SK-N-SH treated with all-trans-retinoic acid at 6 μM for 48 hours (cell line): ENCODE results near the gene ARAP3.

Experiments
- ATAC-seq: fragments of 200-7000 bp; cut with Tn5 transposase; 3 replicates; pipeline ENCODE4 v1.9.1; 2020; ENCODE audit warnings: mild to moderate bottlenecking, moderate library complexity
- BACH2 ChIP-seq: fragments of 250-450 bp; sonication (Bioruptor Pico); IDR thresholded peaks from 2 replicates; pipeline ENCODE4 v1.9.0; 2021; ENCODE audit warnings: mild to moderate bottlenecking, borderline replicate concordance
- CREB5 ChIP-seq: fragments of 250-450 bp; sonication (Bioruptor Pico); IDR thresholded peaks from 2 replicates; pipeline ENCODE4 v1.5.1; 2020; ENCODE audit warnings: low read depth, mild to moderate bottlenecking, moderate library complexity
- ESRRG ChIP-seq: fragments of 250-450 bp; sonication (Bioruptor Pico); IDR thresholded peaks from 2 replicates; pipeline ENCODE4 v1.6.1; 2021; ENCODE audit warnings: mild to moderate bottlenecking
- ISL1 ChIP-seq: fragments of 250-450 bp; sonication (Bioruptor Pico); IDR thresholded peaks from 2 replicates; pipeline ENCODE4 v2.1.2; 2022; ENCODE audit warnings: mild to moderate bottlenecking, moderate library complexity
- PATZ1 ChIP-seq: fragments of 250-450 bp; sonication (Bioruptor Pico); IDR thresholded peaks from 2 replicates; pipeline ENCODE4 v1.8.0; 2020; ENCODE audit warnings: mild to moderate bottlenecking, moderate library complexity, borderline replicate concordance
- PPARA ChIP-seq: fragments of 250-450 bp; sonication (Bioruptor Pico); IDR thresholded peaks from 2 replicates; pipeline ENCODE4 v1.5.0; 2020; ENCODE audit warnings: mild to moderate bottlenecking, borderline replicate concordance
- RARB ChIP-seq: fragments of 250-450 bp; sonication (Bioruptor Pico); IDR thresholded peaks from 2 replicates; pipeline ENCODE4 v1.8.0; 2021; ENCODE audit warnings: mild to moderate bottlenecking, moderate library complexity
- SNAI2 ChIP-seq: fragments of 250-450 bp; sonication (Bioruptor Pico); IDR thresholded peaks from 2 replicates; pipeline ENCODE4 v1.5.0; 2020; ENCODE audit warnings: mild to moderate bottlenecking, moderate library complexity
- TCF4 ChIP-seq: fragments of 250-450 bp; sonication (Bioruptor Pico); IDR thresholded peaks from 2 replicates; pipeline ENCODE4 v1.8.0; 2021; ENCODE audit warnings: mild to moderate bottlenecking, moderate library complexity, borderline replicate concordance
- TOX ChIP-seq: fragments of 250-450 bp; sonication (Bioruptor Pico); IDR thresholded peaks from 2 replicates; pipeline ENCODE4 v1.8.0; 2021; ENCODE audit warnings: mild to moderate bottlenecking, moderate library complexity, borderline replicate concordance
- ZFP3 ChIP-seq: fragments of 250-450 bp; sonication (Bioruptor Pico); IDR thresholded peaks from 2 replicates; pipeline ENCODE4 v1.5.0; 2020; ENCODE audit warnings: mild to moderate bottlenecking, moderate library complexity
- ZFP30 ChIP-seq: fragments of 450-650 bp; formaldehyde crosslinking; IDR thresholded peaks from 2 replicates; pipeline ENCODE4 v1.5.0; 2022; ENCODE audit warnings: mild to moderate bottlenecking, moderate library complexity
- ZNF565 ChIP-seq: fragments of 450-650 bp; formaldehyde crosslinking; conservative IDR thresholded peaks from 2 replicates; pipeline ENCODE4 v1.5.0; 2020; ENCODE audit warnings: low read depth, mild to moderate bottlenecking, moderate library complexity
- ZNF70 ChIP-seq: fragments of 450-650 bp; formaldehyde crosslinking; IDR thresholded peaks from 2 replicates; pipeline ENCODE4 v1.5.0; 2020; ENCODE audit warnings: mild to moderate bottlenecking, moderate library complexity
- ZNF8 ChIP-seq: fragments of 450-650 bp; formaldehyde crosslinking; IDR thresholded peaks from 2 replicates; pipeline ENCODE4 v1.5.0; 2020; ENCODE audit warnings: mild to moderate bottlenecking, moderate library complexity
- TF ChIP-seq, protein P1 (sequence below): fragments of 250-450 bp; sonication (Bioruptor Pico); IDR thresholded peaks from 2 replicates; pipeline ENCODE4 v1.5.1; 2021; ENCODE audit warnings: mild to moderate bottlenecking, moderate library complexity

Gene ARAP3

GRCh38 chr5:141672841-141673813 is 8.9 kb downstream of the ARAP3 start:
- no peak for ATAC-seq
- TF ChIP-seq ESRRG (CRISPR knock-in tag) (no peak), PATZ1 (CRISPR knock-in tag) (no peak), PPARA (no peak), ISL1 (no peak), ZFP30 (CRISPR knock-in tag) (no peak), SNAI2 (CRISPR knock-in tag) (no peak), ZFP3 (CRISPR knock-in tag) (no peak), RARB (CRISPR knock-in tag) (no peak), CREB5 (CRISPR knock-in tag) (no peak), ZNF565 (CRISPR knock-in tag) (no peak), ZNF8 (CRISPR knock-in tag) (no peak)
- TF ChIP-seq, protein P1, sequence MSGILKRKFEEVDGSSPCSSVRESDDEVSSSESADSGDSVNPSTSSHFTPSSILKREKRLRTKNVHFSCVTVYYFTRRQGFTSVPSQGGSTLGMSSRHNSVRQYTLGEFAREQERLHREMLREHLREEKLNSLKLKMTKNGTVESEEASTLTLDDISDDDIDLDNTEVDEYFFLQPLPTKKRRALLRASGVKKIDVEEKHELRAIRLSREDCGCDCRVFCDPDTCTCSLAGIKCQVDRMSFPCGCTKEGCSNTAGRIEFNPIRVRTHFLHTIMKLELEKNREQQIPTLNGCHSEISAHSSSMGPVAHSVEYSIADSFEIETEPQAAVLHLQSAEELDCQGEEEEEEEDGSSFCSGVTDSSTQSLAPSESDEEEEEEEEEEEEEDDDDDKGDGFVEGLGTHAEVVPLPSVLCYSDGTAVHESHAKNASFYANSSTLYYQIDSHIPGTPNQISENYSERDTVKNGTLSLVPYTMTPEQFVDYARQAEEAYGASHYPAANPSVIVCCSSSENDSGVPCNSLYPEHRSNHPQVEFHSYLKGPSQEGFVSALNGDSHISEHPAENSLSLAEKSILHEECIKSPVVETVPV, result no peak
- TF ChIP-seq, all 23 proteins: peak for 0

- no peak for ATAC-seq
- TF ChIP-seq ZNF70 (CRISPR knock-in tag) (no peak), TCF4 (CRISPR knock-in tag) (no peak), RARB (CRISPR knock-in tag) (no peak), TOX (CRISPR knock-in tag) (no peak), BACH2 (CRISPR knock-in tag) (no peak), PATZ1 (CRISPR knock-in tag) (no peak)
These were observed 9.8 kb downstream of the ARAP3 start for GRCh38 chr5:141672071-141672840.

GRCh38 chr5:141669520-141669919 is 12.5 kb downstream of the ARAP3 start:
- ATAC-seq, result no peak
- TF ChIP-seq ZNF70 (CRISPR knock-in tag) (no peak), PATZ1 (CRISPR knock-in tag) (no peak), ZFP3 (CRISPR knock-in tag) (no peak), SNAI2 (CRISPR knock-in tag) (no peak), TOX (CRISPR knock-in tag) (no peak), ZNF565 (CRISPR knock-in tag) (no peak), ISL1 (no peak)
- TF ChIP-seq, all 23 proteins: peak for 0
